ENCODE data around the gene BIVM.
"Not testable (repeated sequence)": the region's sequence is repeated elsewhere in the genome, so short reads cannot be mapped to it uniquely, and the experiment has no call there.

The BIVM gene, protein sequence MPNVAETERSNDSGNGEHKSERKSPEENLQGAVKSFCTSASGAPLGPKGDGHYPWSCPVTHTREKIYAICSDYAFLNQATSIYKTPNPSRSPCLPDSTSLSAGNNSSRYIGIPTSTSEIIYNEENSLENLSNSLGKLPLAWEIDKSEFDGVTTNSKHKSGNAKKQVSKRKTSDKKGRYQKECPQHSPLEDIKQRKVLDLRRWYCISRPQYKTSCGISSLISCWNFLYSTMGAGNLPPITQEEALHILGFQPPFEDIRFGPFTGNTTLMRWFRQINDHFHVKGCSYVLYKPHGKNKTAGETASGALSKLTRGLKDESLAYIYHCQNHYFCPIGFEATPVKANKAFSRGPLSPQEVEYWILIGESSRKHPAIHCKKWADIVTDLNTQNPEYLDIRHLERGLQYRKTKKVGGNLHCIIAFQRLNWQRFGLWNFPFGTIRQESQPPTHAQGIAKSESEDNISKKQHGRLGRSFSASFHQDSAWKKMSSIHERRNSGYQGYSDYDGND

DNA sequence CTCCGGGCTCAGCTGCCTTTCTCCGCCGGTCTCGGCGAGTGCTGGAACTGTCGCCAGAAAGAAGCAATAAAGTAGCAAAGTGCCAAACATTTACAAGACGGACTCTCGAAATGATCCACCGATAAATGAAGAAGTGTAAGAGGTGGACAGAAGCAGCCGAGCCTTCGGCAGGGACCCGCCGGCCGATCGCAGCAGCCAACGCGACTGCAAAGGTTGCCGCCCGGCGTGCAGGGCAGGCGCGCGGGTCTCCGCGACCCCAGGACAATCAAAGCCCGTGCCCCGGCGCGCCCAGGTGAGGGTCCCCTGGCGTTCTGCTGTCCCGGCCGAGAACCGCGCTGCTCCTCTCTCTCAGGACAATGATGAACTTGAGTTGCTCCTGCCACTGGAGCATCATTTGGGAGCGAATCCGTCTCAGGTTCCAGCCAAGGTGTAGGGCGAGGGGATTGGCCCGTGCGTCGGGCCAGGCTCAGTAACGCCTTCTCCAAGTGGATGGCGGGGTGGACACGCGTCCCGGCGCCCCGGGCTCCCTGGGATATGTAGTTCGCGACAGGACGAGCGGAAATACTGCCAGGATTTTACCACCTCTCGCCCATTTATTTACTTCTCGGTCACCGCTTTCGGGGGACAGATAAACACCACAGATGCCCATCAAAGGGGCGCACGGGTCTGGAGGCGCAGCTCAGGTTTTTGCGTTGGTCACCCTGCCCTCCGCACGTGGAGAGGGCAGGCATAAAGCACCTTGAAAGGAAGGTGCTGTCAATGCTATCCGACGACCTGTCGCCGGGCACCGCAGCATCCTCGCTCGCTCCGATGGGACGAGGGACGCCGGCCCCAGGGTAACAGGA, at the start of gene BIVM, which contains the start of gene POGLUT2:
Gene BIVM, plus strand, starts transcription at position 539 of the 845 bp plus-strand sequence. CDS start 8,149 bp downstream, outside the sequence.
Gene POGLUT2, minus strand, starts transcription at position 396 of the 845 bp plus-strand sequence. Its CDS starts 306 bp downstream, at position 90.
- DNase-seq (ENCODE audit: low read depth, low spot score) = peak; percentile 71

DNA sequence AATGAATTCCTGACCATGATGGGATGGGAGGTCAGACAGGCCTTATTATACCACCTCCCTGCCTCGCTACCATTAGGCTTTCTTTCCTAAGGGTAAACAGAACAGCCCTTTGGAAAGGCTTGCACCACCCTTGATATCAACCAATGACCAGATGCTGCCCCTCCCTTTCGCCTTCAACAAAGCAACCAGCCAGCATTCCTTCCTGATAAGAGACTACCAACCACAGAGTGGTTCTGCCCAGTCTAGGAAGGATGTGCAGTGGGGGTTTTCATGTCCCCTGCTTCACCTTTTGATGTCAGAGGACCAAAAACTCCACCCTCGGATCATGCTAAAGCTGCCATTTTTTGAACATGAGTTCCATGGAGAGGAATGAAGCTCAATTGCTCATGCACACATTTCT, 47.0 kb upstream of the BIVM start:
- no peak for DNase-seq (ENCODE audit: low read depth, low spot score)

DNA sequence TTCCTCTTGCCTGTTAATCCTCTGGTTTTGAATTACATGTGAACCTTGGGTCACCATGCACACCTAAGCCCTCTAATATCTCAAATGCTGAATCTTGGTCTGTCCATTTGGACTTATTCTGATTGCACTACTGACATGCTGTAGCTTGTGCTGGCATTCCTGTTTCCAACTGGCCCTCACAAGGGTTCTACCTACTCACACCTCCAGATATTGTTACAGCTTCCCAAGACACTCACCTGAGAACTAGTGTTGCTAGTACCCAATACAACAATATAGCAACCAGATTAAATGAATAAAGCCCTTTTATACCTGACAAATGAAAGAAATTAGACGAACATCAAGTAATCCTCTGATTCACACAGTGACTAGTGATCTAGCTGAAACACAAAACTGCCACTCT, 41.9 kb upstream of the BIVM start:
- no peak for DNase-seq (ENCODE audit: low read depth, low spot score)

DNA sequence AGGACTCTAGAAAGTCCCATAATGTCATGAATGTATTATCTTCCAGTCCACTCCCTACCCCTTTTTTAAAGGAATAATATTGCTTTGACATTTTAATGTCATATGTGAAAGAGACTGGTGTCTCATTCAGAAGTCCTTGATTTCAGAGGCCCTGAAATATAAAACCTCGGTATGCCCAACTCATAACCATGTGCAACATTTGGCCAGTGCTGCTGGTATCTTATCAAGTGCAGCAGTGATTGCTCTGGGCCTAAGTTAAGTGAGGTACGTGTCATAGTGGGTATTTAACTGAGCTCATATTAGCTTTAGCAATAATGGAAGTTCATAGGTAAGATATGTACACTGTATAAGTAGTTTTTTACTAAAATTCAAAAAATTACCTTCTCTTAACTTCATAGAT, 40.1 kb upstream of the BIVM start:
- DNase-seq (ENCODE audit: low read depth, low spot score) = no peak

DNA sequence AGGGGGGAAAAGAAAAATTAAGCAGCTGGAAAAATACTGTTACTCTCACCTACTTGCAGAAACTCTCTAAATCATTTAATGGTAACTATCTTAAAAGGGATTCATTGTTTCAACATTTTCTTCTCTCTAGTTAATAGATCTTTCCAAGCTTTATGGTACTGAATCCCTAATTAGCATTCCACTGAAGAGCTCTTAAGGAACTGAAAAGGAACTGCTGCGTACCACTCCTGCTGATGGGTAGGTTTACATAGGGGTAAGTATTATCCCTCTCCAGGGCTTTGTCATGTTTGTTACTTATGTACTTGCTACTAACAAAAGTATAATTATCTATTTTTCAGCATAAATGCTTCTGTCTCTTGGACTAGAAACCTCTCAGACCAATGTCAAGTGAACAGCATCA, 37.8 kb upstream of the BIVM start:
- no peak for DNase-seq (ENCODE audit: low read depth, low spot score)

DNA sequence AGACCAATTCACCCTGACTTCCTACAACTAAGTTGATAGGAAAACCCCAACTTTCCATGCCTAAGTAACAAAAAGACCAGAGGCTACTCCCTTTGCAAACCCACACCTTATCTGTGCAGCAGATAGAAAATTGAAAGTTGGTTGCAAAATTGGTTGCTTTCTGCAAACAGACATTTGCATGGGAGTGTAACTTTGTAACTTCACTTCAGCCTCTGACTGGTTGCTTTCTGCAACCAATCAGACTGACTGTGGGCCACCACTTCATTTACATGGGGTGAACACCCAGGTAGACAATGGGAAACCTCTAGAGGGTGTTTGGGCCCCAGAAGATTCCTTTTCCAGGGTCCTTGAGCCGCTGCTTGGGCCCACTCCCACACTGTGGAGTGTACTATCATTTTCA, 35.2 kb upstream of the BIVM start:
- DNase-seq (ENCODE audit: low read depth, low spot score) = no peak

DNA sequence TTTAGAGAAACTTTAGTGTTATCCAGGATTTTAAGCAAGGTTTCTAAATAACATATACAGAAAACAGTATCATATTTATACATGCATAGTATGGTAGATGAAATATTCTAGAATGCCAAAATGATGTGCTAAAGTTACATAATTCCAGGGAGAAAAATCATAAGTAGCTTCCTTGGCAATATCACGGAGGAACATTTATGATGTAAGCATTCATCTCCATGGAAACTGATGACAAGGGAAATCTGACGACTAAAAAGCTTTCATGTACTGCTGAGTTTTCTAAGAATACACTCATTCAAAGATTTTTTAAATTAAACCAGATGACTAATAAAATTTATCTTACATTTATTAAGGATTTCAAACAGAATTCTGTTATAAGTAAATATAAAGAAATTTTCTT, 30.0 kb upstream of the BIVM start:
- no peak for DNase-seq (ENCODE audit: low read depth, low spot score)

DNA sequence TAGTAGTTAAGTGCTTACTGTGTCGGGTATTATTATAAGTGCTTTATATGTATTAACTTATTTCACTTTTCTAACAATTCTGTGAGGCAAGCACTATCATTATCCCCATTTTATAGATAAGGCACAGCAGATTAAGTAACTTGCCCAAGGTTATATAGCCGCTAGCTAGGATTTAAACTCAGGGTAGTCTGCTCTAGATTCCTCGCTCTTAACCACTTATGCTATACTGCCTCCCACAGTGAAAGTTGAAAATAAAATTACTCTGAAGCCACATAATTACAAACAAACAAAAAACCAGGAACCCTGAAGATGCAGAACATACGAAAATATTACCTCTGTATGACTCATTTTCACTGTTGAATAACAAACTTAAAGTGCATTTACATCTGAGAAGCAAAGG, 29.2 kb upstream of the BIVM start:
- DNase-seq (ENCODE audit: low read depth, low spot score) = no peak

DNA sequence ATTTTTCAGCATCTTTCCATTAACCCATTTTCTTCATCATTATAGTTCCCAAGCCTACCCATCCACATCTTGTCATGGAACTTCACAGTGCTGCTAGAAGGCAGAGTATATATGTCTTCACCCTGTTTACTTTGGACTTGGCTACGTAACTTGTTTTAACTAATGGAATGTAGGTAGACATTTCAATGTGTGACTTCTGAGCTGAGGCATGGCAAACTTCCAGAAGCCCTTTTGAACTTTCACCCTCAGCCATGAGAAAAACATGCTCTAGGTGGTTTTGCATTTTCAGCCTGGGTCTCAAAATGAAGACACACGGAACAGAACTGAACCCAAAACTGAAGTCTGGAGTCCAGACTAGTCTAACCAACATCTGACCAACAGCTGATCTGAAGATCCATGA, 28.5 kb upstream of the BIVM start:
- no peak for DNase-seq (ENCODE audit: low read depth, low spot score)

DNA sequence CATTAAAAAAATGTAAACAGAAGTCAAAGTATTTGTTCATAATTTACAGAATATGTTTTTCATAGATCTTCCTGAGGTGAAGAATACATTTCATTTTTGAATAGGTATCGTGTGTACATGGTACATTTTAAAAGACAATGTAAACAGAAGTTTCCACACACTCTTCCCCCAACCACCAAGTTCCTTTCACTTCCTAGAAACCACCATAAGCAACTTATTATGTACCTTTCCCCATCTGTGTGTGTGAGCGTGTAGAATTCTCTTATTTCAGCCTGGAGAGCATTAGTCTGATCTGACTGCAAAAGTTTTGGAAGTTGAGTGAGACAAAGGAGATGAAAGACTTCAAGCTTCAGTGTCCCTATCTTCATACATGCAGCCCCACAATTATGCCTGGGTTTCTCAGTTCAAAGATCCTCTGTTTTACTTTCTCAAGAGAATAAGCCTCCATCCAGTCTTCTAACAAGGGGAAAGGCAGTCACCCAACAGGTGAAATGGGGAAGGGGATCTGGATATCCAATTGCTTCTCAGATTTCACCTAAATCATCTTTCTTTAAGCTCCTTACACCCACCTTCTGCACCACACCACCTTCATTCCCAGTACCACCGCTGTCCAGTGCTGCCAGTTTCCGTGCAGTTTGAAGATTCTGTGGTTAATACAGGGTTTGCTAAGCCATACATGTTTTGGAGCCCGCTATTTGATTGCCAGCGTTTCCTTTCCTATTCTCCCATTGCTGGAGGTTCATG, 27.4 kb upstream of the BIVM start:
- DNase-seq (ENCODE audit: low read depth, low spot score) = no peak

DNA sequence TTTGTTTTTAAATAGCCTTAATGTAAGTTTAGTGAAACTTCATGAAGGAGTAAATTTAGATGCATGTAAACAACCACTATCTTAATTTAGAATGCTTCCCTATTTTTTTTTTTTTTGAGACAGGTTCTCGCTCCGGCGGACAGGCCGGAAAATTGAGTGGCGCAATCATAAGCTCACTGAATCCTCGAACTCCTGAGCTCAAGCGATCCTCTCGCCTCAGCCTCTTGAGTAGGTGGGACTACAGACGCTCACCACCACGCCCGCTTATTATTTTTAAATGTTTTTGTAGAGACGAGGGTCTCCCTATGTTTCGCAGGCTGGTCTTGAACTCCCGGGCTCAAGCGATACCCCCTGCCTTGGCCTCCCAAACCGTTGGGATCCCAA, 26.9 kb upstream of the BIVM start:
- DNase-seq (ENCODE audit: low read depth, low spot score) = no peak

DNA sequence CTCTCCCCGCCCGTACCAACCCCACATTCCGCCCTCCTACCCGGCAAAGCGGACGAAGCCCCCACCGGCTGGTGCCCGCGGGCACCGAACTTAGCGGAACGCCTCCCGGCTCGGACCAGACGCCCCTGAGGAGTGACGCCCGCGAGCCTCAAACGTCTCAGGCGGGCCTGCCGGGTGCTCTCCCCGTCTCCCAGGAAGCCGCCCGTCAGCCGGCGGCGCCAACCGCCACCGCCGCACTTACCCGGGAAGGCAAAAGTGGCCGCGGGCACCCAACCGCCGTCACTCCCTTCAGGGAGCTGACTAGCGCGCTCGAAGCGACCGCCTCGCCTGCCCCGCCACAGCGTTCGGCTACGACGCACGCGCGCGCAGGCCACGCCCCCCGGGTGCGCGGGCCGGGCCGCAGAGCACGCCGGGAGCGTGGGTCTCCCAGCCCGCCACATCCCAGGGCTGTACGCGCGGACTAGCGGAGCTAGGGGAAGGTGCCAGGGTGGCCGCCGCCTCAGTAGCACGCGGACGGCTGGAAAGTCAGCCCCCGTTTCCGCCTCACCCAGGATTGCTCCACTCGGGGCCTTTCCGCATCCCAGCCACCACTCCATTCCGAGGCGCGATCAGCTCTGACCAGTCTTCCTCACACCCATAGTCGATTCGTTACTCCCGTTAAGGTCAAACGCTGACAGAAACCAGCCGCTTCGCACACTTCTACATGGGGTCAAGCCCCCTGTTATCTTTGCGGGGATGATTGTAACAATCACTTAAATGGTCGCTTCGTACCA, 25.3 kb upstream of the BIVM start, which contains the start of gene TEX30:
Gene TEX30, minus strand, starts transcription at position 346 of the 773 bp plus-strand sequence. CDS start 3,760 bp downstream, outside the sequence.
- DNase-seq (ENCODE audit: low read depth, low spot score) = peak; percentile 49

DNA sequence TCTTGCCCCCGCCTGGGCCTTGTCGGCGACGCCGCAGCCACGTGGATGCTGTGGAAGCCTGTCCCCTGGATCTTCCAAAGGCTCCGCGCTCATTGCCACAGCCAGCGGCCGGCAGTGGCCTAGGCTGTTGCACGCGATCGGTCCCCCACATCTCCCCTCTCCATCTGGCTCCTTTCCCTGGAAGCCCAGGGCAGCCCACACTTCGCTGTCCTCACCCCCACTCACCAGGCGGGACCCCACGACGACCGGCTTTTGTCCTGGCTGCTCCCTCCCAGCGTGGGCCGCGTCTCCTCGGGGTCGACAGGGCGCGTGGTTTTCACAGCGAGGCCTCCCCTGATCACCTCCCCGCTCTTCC, 24.7 kb upstream of the BIVM start:
- no peak for DNase-seq (ENCODE audit: low read depth, low spot score)

DNA sequence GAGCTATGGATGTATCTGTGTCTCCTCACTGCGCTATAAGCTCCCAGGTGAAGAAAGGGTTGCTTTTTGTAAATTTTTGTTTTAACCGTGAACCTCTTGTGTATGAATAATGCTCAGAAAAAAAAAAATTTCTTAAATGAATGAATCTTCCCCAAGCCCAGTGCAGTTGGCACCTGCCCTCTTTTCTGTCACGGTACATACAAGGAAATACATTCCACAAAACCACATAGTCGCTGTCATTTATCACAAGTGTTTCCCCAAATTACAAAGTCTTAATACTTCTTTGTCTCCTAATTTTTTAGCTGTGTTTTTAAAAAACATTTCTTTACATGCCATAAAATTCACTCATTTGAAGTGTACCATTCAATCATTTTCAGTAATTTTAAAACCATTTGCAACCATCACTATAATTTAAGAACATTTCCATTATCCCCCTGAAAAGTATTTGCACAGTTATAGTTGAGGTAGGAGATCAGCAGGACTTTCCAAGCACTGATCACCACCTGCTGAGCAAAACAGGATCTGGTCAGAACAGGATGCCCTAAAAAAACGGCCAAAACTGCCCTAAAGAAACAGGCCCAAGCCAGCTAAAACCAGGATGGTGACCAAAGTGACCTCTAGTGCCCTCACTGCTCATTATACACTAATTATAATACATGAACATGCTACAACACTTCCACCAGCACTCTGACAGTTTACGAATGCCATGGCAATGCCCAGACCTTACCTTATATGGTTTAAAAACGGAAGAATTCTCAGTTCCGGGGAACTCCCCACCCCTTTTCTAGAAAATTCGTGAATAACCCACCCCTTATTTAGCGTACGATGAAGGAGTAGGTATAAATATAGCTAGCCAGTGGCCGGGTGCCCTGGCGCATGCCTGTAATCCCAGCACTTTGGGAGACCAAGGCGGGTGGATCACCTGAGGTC, 24.1 kb upstream of the BIVM start:
- no peak for DNase-seq (ENCODE audit: low read depth, low spot score)

DNA sequence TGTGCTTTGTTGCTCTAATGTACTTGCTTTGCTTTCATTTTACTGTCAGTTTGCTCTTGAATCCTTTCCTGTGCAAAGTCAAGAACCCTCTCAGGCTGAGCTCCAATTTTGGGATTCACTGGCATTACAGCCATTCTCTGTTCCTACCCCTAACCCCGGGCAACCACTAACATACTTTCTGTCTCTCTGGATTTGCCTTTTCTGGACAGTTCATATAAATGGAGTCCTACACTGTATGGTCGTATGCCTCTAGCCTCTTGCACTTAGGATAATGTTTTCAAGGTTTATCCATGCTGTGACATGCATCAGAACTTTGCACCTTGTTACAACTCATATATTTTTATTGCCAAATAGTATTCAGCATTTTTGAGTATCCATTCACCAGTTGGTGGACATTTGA, 22.6 kb upstream of the BIVM start:
- no peak for DNase-seq (ENCODE audit: low read depth, low spot score)

DNA sequence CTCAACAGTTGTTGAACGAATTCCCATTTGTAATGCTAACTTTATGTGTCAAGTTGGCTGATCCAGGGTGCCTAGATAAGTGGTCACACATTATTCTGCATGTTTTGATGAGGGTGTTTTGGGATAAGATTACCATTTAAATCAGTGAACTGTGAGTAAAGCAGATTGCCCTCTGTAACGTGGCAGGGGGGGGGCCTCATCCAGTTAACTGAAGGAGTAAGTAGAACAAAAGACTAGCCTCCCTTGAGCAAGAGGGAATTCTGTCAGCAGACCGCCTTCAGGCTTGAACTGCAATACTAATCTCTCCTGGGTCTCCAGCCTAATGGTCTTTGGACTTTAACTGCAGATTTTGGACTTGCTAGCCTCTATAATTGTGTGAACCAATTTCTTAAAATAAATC, 21.2 kb upstream of the BIVM start:
- DNase-seq (ENCODE audit: low read depth, low spot score) = no peak

DNA sequence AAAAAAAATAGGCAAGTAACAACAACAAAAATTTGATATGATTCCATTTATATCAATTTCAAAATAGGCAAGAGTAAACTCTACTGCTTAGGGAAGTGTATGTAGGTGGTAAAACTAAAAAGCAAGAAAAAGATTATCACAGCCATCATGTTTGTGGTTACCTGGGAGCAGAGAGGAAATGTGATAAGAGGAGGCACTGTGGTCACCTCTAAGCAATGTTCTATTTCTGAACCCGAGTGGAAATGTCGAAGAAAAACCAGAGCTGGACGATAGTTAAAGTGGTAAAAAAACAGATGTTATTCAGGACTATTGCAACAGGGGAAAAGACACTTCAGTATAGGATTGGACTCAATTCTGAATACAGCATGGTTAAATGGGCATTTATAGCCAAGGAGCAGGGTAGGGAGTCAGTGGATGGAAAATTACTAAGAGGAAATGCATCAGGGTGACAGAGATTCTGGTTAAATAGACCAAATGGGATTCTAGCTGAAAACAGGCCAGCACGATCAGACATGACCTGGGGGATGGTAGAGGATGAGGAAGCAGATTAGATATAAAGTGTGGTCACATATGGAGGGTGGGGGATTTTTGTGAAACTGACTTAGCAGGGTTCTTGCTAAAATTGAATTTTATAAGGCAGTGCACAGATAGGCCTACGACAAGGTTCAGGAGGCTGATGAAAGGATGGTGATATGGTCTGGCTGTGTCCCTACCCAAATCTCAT, 19.3 kb upstream of the BIVM start:
- no peak for DNase-seq (ENCODE audit: low read depth, low spot score)

DNA sequence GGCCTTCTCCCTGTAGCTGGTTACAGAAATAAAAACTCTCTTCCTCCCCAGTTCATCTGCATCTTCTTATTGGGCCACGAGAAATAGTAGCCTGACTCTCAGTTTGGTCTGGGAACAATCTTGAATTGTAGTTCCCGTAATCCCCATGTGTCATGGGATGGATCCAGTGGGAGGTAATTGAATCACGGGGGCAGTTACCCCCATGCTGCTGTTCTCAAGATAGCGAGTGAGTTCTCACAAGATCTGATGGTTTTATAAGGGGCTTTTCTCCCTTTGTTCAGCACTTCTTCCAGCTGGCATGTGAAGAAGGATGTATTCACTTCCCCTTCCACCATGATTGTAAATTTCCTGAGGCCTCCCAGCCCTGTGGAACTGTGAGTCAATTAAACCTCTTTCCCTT, 18.3 kb upstream of the BIVM start:
- DNase-seq (ENCODE audit: low read depth, low spot score) = not testable (repeated sequence)

DNA sequence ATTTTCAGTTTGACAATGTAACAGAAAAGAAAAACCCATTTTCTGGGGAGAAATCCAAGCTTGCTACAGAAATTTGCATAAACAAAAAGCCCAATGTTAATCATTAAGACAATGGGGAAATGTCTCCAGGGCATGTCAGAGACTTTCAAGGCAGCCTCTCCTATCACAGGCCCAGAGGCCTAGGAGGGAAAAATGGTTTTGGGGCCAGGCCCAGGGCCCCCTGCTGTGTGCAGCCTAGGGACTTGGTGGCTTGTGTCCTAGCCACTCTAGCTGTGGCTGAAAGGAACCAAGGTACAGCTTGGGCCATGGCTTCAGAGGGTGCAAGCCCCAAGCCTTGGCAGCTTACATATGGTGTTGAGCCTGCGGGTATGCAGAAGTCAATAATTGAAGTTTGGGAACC, 17.3 kb upstream of the BIVM start:
- DNase-seq (ENCODE audit: low read depth, low spot score) = no peak

All from smooth muscle cell of the brain vasculature (primary cell).